ENCODE measurements around the gene PLPPR3.

Gene PLPPR3

DNA sequence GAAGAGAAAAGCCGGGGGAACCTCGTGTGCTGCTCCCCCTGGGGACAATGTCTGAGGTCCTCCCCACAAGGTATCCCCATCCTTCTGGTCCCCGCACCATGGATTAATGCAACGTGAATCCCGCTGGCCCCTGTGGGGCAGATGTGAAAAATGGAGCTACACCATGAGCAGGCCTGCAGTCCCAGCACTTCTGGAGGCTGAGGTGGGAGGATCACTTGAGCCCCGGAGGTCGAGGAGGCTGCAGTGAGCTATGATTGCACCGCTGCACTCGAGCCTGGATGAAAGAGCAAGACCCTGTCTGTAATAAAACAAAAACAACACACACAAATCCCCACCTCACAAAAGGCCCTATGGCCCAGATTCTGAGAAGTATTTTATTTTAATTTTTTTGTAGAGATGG is 36.5 kb upstream of the PLPPR3 start:
- no peak for TF ChIP-seq ZNF112 (tag by site-specific recombination; IDR thresholded peaks at IDR 0.05)
- no peak for TF ChIP-seq OVOL3 (tag by site-specific recombination; IDR thresholded peaks at IDR 0.05)
- TF ChIP-seq ZNF174 (tag by site-specific recombination; IDR thresholded peaks at IDR 0.05), result no peak
- no peak for TF ChIP-seq INSM2 (tag by site-specific recombination; IDR thresholded peaks at IDR 0.05)
- no peak for TF ChIP-seq ZNF529 (tag by site-specific recombination; IDR thresholded peaks at IDR 0.05; ENCODE audit: insufficient replicate concordance)
- no peak for TF ChIP-seq ZNF311 (tag by site-specific recombination; IDR thresholded peaks at IDR 0.05; ENCODE audit: borderline replicate concordance)
- TF ChIP-seq ZNF692 (tag by site-specific recombination; IDR thresholded peaks at IDR 0.05), result no peak
- TF ChIP-seq, protein P1, sequence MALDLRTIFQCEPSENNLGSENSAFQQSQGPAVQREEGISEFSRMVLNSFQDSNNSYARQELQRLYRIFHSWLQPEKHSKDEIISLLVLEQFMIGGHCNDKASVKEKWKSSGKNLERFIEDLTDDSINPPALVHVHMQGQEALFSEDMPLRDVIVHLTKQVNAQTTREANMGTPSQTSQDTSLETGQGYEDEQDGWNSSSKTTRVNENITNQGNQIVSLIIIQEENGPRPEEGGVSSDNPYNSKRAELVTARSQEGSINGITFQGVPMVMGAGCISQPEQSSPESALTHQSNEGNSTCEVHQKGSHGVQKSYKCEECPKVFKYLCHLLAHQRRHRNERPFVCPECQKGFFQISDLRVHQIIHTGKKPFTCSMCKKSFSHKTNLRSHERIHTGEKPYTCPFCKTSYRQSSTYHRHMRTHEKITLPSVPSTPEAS (tag by site-specific recombination; IDR thresholded peaks at IDR 0.05), result no peak
- TF ChIP-seq, protein P2, sequence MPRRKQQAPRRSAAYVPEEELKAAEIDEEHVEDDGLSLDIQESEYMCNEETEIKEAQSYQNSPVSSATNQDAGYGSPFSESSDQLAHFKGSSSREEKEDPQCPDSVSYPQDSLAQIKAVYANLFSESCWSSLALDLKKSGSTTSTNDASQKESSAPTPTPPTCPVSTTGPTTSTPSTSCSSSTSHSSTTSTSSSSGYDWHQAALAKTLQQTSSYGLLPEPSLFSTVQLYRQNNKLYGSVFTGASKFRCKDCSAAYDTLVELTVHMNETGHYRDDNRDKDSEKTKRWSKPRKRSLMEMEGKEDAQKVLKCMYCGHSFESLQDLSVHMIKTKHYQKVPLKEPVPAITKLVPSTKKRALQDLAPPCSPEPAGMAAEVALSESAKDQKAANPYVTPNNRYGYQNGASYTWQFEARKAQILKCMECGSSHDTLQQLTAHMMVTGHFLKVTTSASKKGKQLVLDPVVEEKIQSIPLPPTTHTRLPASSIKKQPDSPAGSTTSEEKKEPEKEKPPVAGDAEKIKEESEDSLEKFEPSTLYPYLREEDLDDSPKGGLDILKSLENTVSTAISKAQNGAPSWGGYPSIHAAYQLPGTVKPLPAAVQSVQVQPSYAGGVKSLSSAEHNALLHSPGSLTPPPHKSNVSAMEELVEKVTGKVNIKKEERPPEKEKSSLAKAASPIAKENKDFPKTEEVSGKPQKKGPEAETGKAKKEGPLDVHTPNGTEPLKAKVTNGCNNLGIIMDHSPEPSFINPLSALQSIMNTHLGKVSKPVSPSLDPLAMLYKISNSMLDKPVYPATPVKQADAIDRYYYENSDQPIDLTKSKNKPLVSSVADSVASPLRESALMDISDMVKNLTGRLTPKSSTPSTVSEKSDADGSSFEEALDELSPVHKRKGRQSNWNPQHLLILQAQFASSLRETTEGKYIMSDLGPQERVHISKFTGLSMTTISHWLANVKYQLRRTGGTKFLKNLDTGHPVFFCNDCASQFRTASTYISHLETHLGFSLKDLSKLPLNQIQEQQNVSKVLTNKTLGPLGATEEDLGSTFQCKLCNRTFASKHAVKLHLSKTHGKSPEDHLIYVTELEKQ (tag by site-specific recombination; IDR thresholded peaks at IDR 0.05; ENCODE audit: borderline replicate concordance), result no peak
- TF ChIP-seq ZNF394 (tag by site-specific recombination; IDR thresholded peaks at IDR 0.05; ENCODE audit: borderline replicate concordance), result no peak
- TF ChIP-seq KLF16 (tag by site-specific recombination; IDR thresholded peaks at IDR 0.05), result no peak
- TF ChIP-seq, protein P3, sequence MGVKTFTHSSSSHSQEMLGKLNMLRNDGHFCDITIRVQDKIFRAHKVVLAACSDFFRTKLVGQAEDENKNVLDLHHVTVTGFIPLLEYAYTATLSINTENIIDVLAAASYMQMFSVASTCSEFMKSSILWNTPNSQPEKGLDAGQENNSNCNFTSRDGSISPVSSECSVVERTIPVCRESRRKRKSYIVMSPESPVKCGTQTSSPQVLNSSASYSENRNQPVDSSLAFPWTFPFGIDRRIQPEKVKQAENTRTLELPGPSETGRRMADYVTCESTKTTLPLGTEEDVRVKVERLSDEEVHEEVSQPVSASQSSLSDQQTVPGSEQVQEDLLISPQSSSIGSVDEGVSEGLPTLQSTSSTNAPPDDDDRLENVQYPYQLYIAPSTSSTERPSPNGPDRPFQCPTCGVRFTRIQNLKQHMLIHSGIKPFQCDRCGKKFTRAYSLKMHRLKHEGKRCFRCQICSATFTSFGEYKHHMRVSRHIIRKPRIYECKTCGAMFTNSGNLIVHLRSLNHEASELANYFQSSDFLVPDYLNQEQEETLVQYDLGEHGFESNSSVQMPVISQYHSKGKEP (tag by site-specific recombination; IDR thresholded peaks at IDR 0.05), result no peak
- no peak for TF ChIP-seq ZNF148 (tag by site-specific recombination; IDR thresholded peaks at IDR 0.05; ENCODE audit: borderline replicate concordance)
- TF ChIP-seq, protein P4, sequence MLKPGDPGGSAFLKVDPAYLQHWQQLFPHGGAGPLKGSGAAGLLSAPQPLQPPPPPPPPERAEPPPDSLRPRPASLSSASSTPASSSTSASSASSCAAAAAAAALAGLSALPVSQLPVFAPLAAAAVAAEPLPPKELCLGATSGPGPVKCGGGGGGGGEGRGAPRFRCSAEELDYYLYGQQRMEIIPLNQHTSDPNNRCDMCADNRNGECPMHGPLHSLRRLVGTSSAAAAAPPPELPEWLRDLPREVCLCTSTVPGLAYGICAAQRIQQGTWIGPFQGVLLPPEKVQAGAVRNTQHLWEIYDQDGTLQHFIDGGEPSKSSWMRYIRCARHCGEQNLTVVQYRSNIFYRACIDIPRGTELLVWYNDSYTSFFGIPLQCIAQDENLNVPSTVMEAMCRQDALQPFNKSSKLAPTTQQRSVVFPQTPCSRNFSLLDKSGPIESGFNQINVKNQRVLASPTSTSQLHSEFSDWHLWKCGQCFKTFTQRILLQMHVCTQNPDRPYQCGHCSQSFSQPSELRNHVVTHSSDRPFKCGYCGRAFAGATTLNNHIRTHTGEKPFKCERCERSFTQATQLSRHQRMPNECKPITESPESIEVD (tag by site-specific recombination; IDR thresholded peaks at IDR 0.05), result no peak
- Histone ChIP-seq H3K4me1 (ENCODE audit: control insufficient read depth, insufficient read depth, low read length) (no peaks in the 10 kb centered on the region), H3K9me3 (ENCODE audit: control insufficient read depth, insufficient read depth, low read depth, low read length) (no peaks in the 10 kb centered on the region), H3K27ac (ENCODE audit: extremely low read depth, low read depth, low read length) (no peak overlapping the region), H3K36me3 (ENCODE audit: control insufficient read depth in 2 of 2, insufficient read depth in 1 of 2, low read length in 2 of 2) (no peaks in the 10 kb centered on the region), H3K4me3 (ENCODE audit: low read depth, low read length) (no peak overlapping the region)
- ChIA-PET CTCF (interaction anchor here (0.6 to 3.0 kb wide), 7 partner anchors 39 to 408 kb away, joined by 3 to 21 read pairs (median 4); no protein-coding TSS in a partner anchor), POLR2A (interaction anchor here (0.5 to 0.6 kb wide), 2 partner anchors 20 to 109 kb away, joined by 3 read pairs; no protein-coding TSS in a partner anchor)

Measured in HEK293 (cell line).